Stimulated activated CD8-positive, alpha-beta memory T cell treated with anti-CD3 and anti-CD28 coated beads, Interleukin-15, amount 100 ng/mL, for 4 hours (primary cell): Measurements from ENCODE around the gene PDCD7.
"Not testable (repeated sequence)": the region's sequence is repeated elsewhere in the genome, so short reads cannot be mapped to it uniquely, and the experiment has no call there.

Source experiments
- DNase-seq, 2 donors: peaks; one replicate each; pipeline ENCODE4 v3.0.0-alpha.2; 2020; ENCODE audit warnings: low read depth in 2 of 2

The PDCD7 gene

GRCh38 chr15:65133548-65134200, at the start of gene PDCD7:
PDCD7 (minus strand) TSS chr15:65133808; CDS start chr15:65133781, 27 bp downstream.
- peak; percentile 69 to 74 for DNase-seq

- no peak for DNase-seq
Measured at GRCh38 chr15:65182538-65182937, 48.9 kb upstream of the PDCD7 start.

GRCh38 chr15:65181582-65182353, 48.2 kb upstream of the PDCD7 start:
- DNase-seq = not testable (repeated sequence)

GRCh38 chr15:65180167-65180566, 46.6 kb upstream of the PDCD7 start:
- no peak for DNase-seq

- DNase-seq = no peak
Measured at GRCh38 chr15:65177901-65178300, 44.3 kb upstream of the PDCD7 start.

- no peak for DNase-seq
Measured at GRCh38 chr15:65176056-65176455, 42.4 kb upstream of the PDCD7 start.

GRCh38 chr15:65175511-65175910, 41.9 kb upstream of the PDCD7 start:
- no peak for DNase-seq

GRCh38 chr15:65174509-65174908, 40.9 kb upstream of the PDCD7 start:
- no peak for DNase-seq

- no peak for DNase-seq
Measured at GRCh38 chr15:65172531-65172930, 38.9 kb upstream of the PDCD7 start.

GRCh38 chr15:65171428-65171827, 37.8 kb upstream of the PDCD7 start:
- DNase-seq = no peak

- no peak for DNase-seq
Measured at GRCh38 chr15:65165875-65166274, 32.3 kb upstream of the PDCD7 start.

GRCh38 chr15:65164139-65164538, 30.5 kb upstream of the PDCD7 start:
- no peak for DNase-seq

- no peak for DNase-seq
Measured at GRCh38 chr15:65163041-65163440, 29.4 kb upstream of the PDCD7 start.

- DNase-seq = no peak
Measured at GRCh38 chr15:65156692-65157091, 23.1 kb upstream of the PDCD7 start.

- DNase-seq = no peak
Measured at GRCh38 chr15:65154720-65155119, 21.1 kb upstream of the PDCD7 start.

GRCh38 chr15:65147902-65148301, 14.3 kb upstream of the PDCD7 start:
- no peak for DNase-seq

- DNase-seq = no peak
Measured at GRCh38 chr15:65146438-65146837, 12.8 kb upstream of the PDCD7 start.

GRCh38 chr15:65138631-65139030, 5.0 kb upstream of the PDCD7 start:
- not testable (repeated sequence) for DNase-seq

GRCh38 chr15:65137893-65138292, 4.3 kb upstream of the PDCD7 start:
- not testable (repeated sequence) for DNase-seq

- DNase-seq = not testable (repeated sequence)
Measured at GRCh38 chr15:65137089-65137488, 3.5 kb upstream of the PDCD7 start.

- DNase-seq = no peak
Measured at GRCh38 chr15:65134538-65134937, 930 bp upstream of the PDCD7 start.

- DNase-seq = peak in 1 of 2 donors; percentile 13
Measured at GRCh38 chr15:65132878-65133547, 595 bp downstream of the PDCD7 start.

GRCh38 chr15:65130941-65131340, 2.7 kb downstream of the PDCD7 start:
- no peak for DNase-seq
